Spinal cord (tissue), 10 donors: ENCODE data around the gene KLK13. TPM values are rescaled to one million over a fixed set of nuclear protein-coding genes. Genes with fewer than 3 reads are reported as not detected.

Experiments
- DNase-seq, 6 donors: peaks; one replicate each; pipeline versions ENCODE4 v3.0.0 to v3.0.0-alpha.2; 2013 to 2015; ENCODE audit warnings: low spot score in 6 of 6, low read depth in 4 of 6
- H3K27ac ChIP-seq: one replicate; pipeline ENCODE4 v1.5.1; 2013; ENCODE audit warnings: low read depth, low read length, control low read depth
- H3K27me3 ChIP-seq: one replicate; pipeline ENCODE4 v1.6.1; 2013; ENCODE audit warnings: low read length; ENCODE audit not compliant: control insufficient read depth, insufficient read depth
- H3K36me3 ChIP-seq: one replicate; pipeline ENCODE4 v1.6.1; 2013; ENCODE audit warnings: low read length; ENCODE audit not compliant: control insufficient read depth, insufficient read depth
- H3K4me1 ChIP-seq: one replicate; pipeline ENCODE4 v1.6.1; 2013; ENCODE audit warnings: low read length; ENCODE audit not compliant: control insufficient read depth, insufficient read depth
- H3K4me3 ChIP-seq: one replicate; pipeline ENCODE4 v1.5.1; 2013; ENCODE audit warnings: low read depth, low read length, control low read depth
- H3K9me3 ChIP-seq: one replicate; pipeline ENCODE4 v1.6.1; 2013; ENCODE audit warnings: low read length; ENCODE audit not compliant: control insufficient read depth, insufficient read depth
- WGBS: methylation state at CpG from one replicate; pipeline ENCODE4 v1.1.5; 2013; ENCODE audit warnings: missing lambda C conversion rate; ENCODE audit not compliant: insufficient coverage; 5-methylcytosine and 5-hydroxymethylcytosine counted together
- polyA plus RNA-seq, 2 donors: library from polyadenylated mRNA; unstranded; fragments of 120-200 nt; gene quantifications; one replicate each; pipeline ENCODE4 v1.2.1, GENCODE V29; 2013; ENCODE audit not compliant: insufficient read length in 2 of 2
- total RNA-seq, 2 donors: library from RNA; depleted of rRNA in 1 of 2; stranded (reverse); fragments of 120-200 nt in 1 of 2; fragments of >200 nt in 1 of 2; gene quantifications; one replicate each; pipeline versions ENCODE4 v1.2.3 to v1.2.4, GENCODE V29; 2013 to 2014
- donor health status: healthy.

KLK13 gene
- total and polyA plus RNA-seq, 4 donors, result 0.50 to 1.2 (median 0.65) TPM; not detected in 1

GRCh38 chr19:51101171-51101865, 36.4 kb upstream of the KLK13 start:
- Histone ChIP-seq H3K27ac (no peak overlapping the region), H3K27me3 (no peaks in the 10 kb centered on the region), H3K36me3 (peaks cover 59% of the 10 kb centered on the region), H3K4me3 (no peak overlapping the region), H3K9me3 (no peaks in the 10 kb centered on the region), H3K4me1 (peaks cover 19% of the 10 kb centered on the region)
- no CpG with 5 or more reads among the region's 5 CpGs for WGBS
- DNase-seq, result no peak

- no peaks in the 10 kb centered on the region for H3K9me3 ChIP-seq
- 50% methylated on average over 1 of the region's 3 CpGs for WGBS
- H3K4me1 ChIP-seq, result peaks cover 19% of the 10 kb centered on the region
- no peak overlapping the region for H3K4me3 ChIP-seq
- DNase-seq, result no peak
- H3K27me3 ChIP-seq, result no peaks in the 10 kb centered on the region
- peaks cover 55% of the 10 kb centered on the region for H3K36me3 ChIP-seq
- H3K27ac ChIP-seq, result no peak overlapping the region
These were observed 35.7 kb upstream of the KLK13 start for GRCh38 chr19:51100601-51101000.

GRCh38 chr19:51099047-51099382, 34.1 kb upstream of the KLK13 start:
- DNase-seq, result no peak
- H3K27me3 ChIP-seq, result no peaks in the 10 kb centered on the region
- H3K4me1 ChIP-seq, result peaks cover 26% of the 10 kb centered on the region
- H3K9me3 ChIP-seq, result no peaks in the 10 kb centered on the region
- no peak overlapping the region for H3K27ac ChIP-seq
- H3K4me3 ChIP-seq, result no peak overlapping the region
- peaks cover 45% of the 10 kb centered on the region for H3K36me3 ChIP-seq
- 39% methylated on average over 21 of the region's 22 CpGs for WGBS

- Histone ChIP-seq H3K27me3 (no peaks in the 10 kb centered on the region), H3K36me3 (peaks cover 44% of the 10 kb centered on the region), H3K4me1 (peaks cover 31% of the 10 kb centered on the region), H3K9me3 (no peaks in the 10 kb centered on the region), H3K4me3 (no peak overlapping the region), H3K27ac (no peak overlapping the region)
- WGBS, result 39% methylated on average over 78 of the region's 78 CpGs
- DNase-seq, result peak in 2 of 6 donors; percentile 21 to 51
These were observed 33.6 kb upstream of the KLK13 start for GRCh38 chr19:51098365-51099046.

GRCh38 chr19:51097796-51098195, 32.9 kb upstream of the KLK13 start:
- Histone ChIP-seq H3K9me3 (no peaks in the 10 kb centered on the region), H3K4me1 (peaks cover 32% of the 10 kb centered on the region), H3K27me3 (no peaks in the 10 kb centered on the region), H3K36me3 (peaks cover 44% of the 10 kb centered on the region), H3K27ac (no peak overlapping the region), H3K4me3 (no peak overlapping the region)
- WGBS, result 88% methylated on average over 18 of the region's 20 CpGs
- no peak for DNase-seq

GRCh38 chr19:51097166-51097738, 32.4 kb upstream of the KLK13 start:
- Histone ChIP-seq H3K27ac (no peak overlapping the region), H3K4me3 (no peak overlapping the region), H3K36me3 (peaks cover 38% of the 10 kb centered on the region), H3K27me3 (no peaks in the 10 kb centered on the region), H3K4me1 (peaks cover 32% of the 10 kb centered on the region), H3K9me3 (no peaks in the 10 kb centered on the region)
- peak in 2 of 6 donors; percentile 44 to 63 for DNase-seq
- WGBS, result 24% methylated on average over 3 of the region's 8 CpGs

- Histone ChIP-seq H3K27ac (no peak overlapping the region), H3K9me3 (no peaks in the 10 kb centered on the region), H3K4me3 (no peak overlapping the region), H3K36me3 (peaks cover 33% of the 10 kb centered on the region), H3K4me1 (peaks cover 32% of the 10 kb centered on the region), H3K27me3 (no peaks in the 10 kb centered on the region)
- 92% methylated on average over 6 of the region's 6 CpGs for WGBS
- peak in 1 of 6 donors; percentile 17 for DNase-seq
These were observed 31.7 kb upstream of the KLK13 start for GRCh38 chr19:51096473-51097165.

- 31% methylated on average over 10 of the region's 15 CpGs for WGBS
- H3K36me3 ChIP-seq, result peaks cover 22% of the 10 kb centered on the region
- no peak overlapping the region for H3K27ac ChIP-seq
- H3K9me3 ChIP-seq, result no peaks in the 10 kb centered on the region
- H3K4me3 ChIP-seq, result no peak overlapping the region
- DNase-seq, result peak in 2 of 6 donors; percentile 39 to 50
- peaks cover 29% of the 10 kb centered on the region for H3K4me1 ChIP-seq
- no peaks in the 10 kb centered on the region for H3K27me3 ChIP-seq
These were observed 29.9 kb upstream of the KLK13 start for GRCh38 chr19:51094696-51095279.

- Histone ChIP-seq H3K27ac (no peak overlapping the region), H3K4me1 (peaks cover 21% of the 10 kb centered on the region), H3K9me3 (no peaks in the 10 kb centered on the region), H3K27me3 (no peaks in the 10 kb centered on the region), H3K36me3 (peaks cover 14% of the 10 kb centered on the region), H3K4me3 (no peak overlapping the region)
- DNase-seq, result no peak
- 67% methylated on average over 15 of the region's 22 CpGs for WGBS
These were observed 28.8 kb upstream of the KLK13 start for GRCh38 chr19:51093510-51094345.
